Suppressor macrophage treated with lipopolysaccharide for 1 hour (primary cell): ENCODE measurements around the gene PRPF39.

Experiments used
- DNase-seq, 3 donors: peaks; one replicate each; pipeline ENCODE4 v3.0.0-alpha.2; 2020 to 2022

The PRPF39 gene

GRCh38 chr14:45082420-45082819 is 1.5 kb upstream of the PRPF39 start:
- no peak for DNase-seq

- peak in 1 of 3 donors; percentile 3 for DNase-seq
Measured at GRCh38 chr14:45083617-45083975, 320 bp upstream of the PRPF39 start.

GRCh38 chr14:45084946-45085346 is 1.0 kb downstream of the PRPF39 start:
- peak; percentile 31 to 70 (median 64) for DNase-seq

GRCh38 chr14:45089813-45090212 is 5.9 kb downstream of the PRPF39 start:
- DNase-seq = peak in 2 of 3 donors; percentile 29 to 56

- DNase-seq = no peak
Measured at GRCh38 chr14:45091710-45092109, 7.8 kb downstream of the PRPF39 start.

GRCh38 chr14:45094275-45094674 is 10.4 kb downstream of the PRPF39 start:
- DNase-seq = no peak

GRCh38 chr14:45095143-45095542 is 11.2 kb downstream of the PRPF39 start:
- no peak for DNase-seq

- no peak for DNase-seq
Measured at GRCh38 chr14:45096218-45096617, 12.3 kb downstream of the PRPF39 start.

- DNase-seq = no peak
Measured at GRCh38 chr14:45103806-45104205, 19.9 kb downstream of the PRPF39 start.

- no peak for DNase-seq
Measured at GRCh38 chr14:45104561-45104960, 20.6 kb downstream of the PRPF39 start.

- no peak for DNase-seq
Measured at GRCh38 chr14:45112896-45113781, 29.2 kb downstream of the PRPF39 start.

GRCh38 chr14:45114327-45114726 is 30.4 kb downstream of the PRPF39 start:
- no peak for DNase-seq

GRCh38 chr14:45118594-45118993 is 34.7 kb downstream of the PRPF39 start:
- no peak for DNase-seq

GRCh38 chr14:45120096-45120495 is 36.2 kb downstream of the PRPF39 start:
- no peak for DNase-seq

GRCh38 chr14:45123271-45123670 is 39.4 kb downstream of the PRPF39 start:
- no peak for DNase-seq

GRCh38 chr14:45125754-45126153 is 41.8 kb downstream of the PRPF39 start:
- no peak for DNase-seq

GRCh38 chr14:45128963-45129629 is 45.2 kb downstream of the PRPF39 start:
- DNase-seq = no peak

GRCh38 chr14:45133683-45134050 is 49.8 kb downstream of the PRPF39 start:
- no peak for DNase-seq

- DNase-seq = peak; percentile 99
Measured at GRCh38 chr14:45134051-45134958, 50.4 kb downstream of the PRPF39 start, which contains the start of gene FKBP3. Gene FKBP3, minus strand, starts transcription at chr14:45134481. Its CDS starts 25 bp downstream, at chr14:45134456.

GRCh38 chr14:45135156-45135555 is 51.2 kb downstream of the PRPF39 start:
- DNase-seq = peak; percentile 15 to 52 (median 38)

GRCh38 chr14:45135659-45136395 is 51.9 kb downstream of the PRPF39 start, which contains the start of gene FANCM:
Gene FANCM, plus strand, starts transcription at chr14:45135930. Its CDS starts 102 bp downstream, at chr14:45136032.
- DNase-seq = peak; percentile 96 to 99 (median 98)

GRCh38 chr14:45136399-45136798 is 52.5 kb downstream of the PRPF39 start:
- DNase-seq = no peak
